ENCODE results near the gene CRISPLD2.

The CRISPLD2 gene

DNA sequence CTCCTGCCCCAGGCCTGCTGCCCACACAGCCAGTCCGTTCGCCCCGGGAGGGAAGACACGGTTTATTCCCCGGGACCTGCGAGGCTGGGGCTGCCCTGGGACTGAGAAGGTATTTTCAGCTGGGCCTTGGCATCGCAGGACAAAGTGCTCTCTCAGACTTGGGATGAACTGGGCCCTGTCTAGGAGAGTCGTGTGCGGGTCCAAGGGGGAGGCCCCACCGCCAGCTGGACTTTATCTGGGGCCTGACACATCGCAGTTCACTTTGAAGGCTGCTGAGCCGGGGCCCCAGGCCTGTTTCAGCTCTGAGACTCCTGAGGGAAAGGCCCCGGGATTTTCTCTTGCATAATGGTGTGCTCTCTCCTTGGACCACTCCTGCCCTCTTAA, 6.8 kb downstream of the CRISPLD2 start (continued):
- TF ChIP-seq, protein P1, sequence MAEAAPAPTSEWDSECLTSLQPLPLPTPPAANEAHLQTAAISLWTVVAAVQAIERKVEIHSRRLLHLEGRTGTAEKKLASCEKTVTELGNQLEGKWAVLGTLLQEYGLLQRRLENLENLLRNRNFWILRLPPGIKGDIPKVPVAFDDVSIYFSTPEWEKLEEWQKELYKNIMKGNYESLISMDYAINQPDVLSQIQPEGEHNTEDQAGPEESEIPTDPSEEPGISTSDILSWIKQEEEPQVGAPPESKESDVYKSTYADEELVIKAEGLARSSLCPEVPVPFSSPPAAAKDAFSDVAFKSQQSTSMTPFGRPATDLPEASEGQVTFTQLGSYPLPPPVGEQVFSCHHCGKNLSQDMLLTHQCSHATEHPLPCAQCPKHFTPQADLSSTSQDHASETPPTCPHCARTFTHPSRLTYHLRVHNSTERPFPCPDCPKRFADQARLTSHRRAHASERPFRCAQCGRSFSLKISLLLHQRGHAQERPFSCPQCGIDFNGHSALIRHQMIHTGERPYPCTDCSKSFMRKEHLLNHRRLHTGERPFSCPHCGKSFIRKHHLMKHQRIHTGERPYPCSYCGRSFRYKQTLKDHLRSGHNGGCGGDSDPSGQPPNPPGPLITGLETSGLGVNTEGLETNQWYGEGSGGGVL (tag by site-specific recombination; IDR thresholded peaks at IDR 0.05) = no peak
- TF ChIP-seq ZIC2 (tag by site-specific recombination; IDR thresholded peaks at IDR 0.05) = no peak
- no peak for TF ChIP-seq HOXA7 (CRISPR knock-in tag; IDR thresholded peaks at IDR 0.05; ENCODE audit: borderline replicate concordance)
- TF ChIP-seq ZBTB21 (tag by site-specific recombination; IDR thresholded peaks at IDR 0.05) = no peak
- no peak for TF ChIP-seq ZNF114 (tag by site-specific recombination; IDR thresholded peaks at IDR 0.05)

DNA sequence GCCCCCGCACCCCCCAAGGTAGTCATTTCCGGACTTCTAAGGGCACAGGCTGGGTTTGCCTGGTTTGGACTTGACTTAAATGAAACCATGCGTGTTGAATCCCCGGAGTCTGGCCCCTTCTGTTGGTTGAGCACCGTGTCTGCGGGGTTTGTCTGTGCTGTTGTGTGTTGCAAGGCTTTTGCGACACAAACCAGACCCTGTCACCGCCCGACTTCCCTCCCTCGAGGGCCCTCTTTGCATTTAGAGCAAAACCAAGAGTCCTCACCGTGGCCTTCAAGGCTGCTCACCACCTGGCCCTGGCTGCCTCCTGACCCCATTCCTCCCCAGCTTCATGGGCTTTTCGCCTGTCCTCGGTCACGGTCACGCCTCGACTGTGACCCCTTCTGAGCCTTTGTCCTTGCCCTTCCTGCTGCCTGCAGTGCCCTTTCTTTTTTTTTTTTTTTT, 7.4 kb downstream of the CRISPLD2 start:
- CTCF ChIA-PET = interaction anchor here (0.5 kb wide), 1 partner anchor 290 kb away, joined by 3 read pairs; no protein-coding TSS in a partner anchor
- no peaks in the 10 kb centered on the region for H3K36me3 ChIP-seq (ENCODE audit: control insufficient read depth in 2 of 2, insufficient read depth in 1 of 2, low read length in 2 of 2)
- no peak overlapping the region for H3K4me3 ChIP-seq (ENCODE audit: low read depth, low read length)
- POLR2A ChIA-PET = no interaction called here
- H3K4me1 ChIP-seq (ENCODE audit: control insufficient read depth, insufficient read depth, low read length) = no peaks in the 10 kb centered on the region
- no peaks in the 10 kb centered on the region for H3K9me3 ChIP-seq (ENCODE audit: control insufficient read depth, insufficient read depth, low read depth, low read length)
- no peak for TF ChIP-seq ZNF223 (tag by site-specific recombination; IDR thresholded peaks at IDR 0.05)
- TF ChIP-seq ZNF529 (tag by site-specific recombination; IDR thresholded peaks at IDR 0.05; ENCODE audit: insufficient replicate concordance) = no peak
- no peak for TF ChIP-seq ZNF140 (tag by site-specific recombination; IDR thresholded peaks at IDR 0.05)
- no peak for TF ChIP-seq OVOL3 (tag by site-specific recombination; IDR thresholded peaks at IDR 0.05)
- no peak for TF ChIP-seq ZNF48 (tag by site-specific recombination; IDR thresholded peaks at IDR 0.05)
- no peak for TF ChIP-seq ZNF155 (tag by site-specific recombination; IDR thresholded peaks at IDR 0.05)
- no peak for TF ChIP-seq KLF7 (tag by site-specific recombination; IDR thresholded peaks at IDR 0.05; ENCODE audit: borderline replicate concordance)
- TF ChIP-seq ZFP69B (tag by site-specific recombination; IDR thresholded peaks at IDR 0.05) = no peak
- no peak for TF ChIP-seq ZNF16 (tag by site-specific recombination; IDR thresholded peaks at IDR 0.05; ENCODE audit: low read depth)
- TF ChIP-seq ZNF146 (tag by site-specific recombination; IDR thresholded peaks at IDR 0.05) = no peak
- no peak for TF ChIP-seq GLIS1 (tag by site-specific recombination; IDR thresholded peaks at IDR 0.05)
- TF ChIP-seq ZNF211 (tag by site-specific recombination; IDR thresholded peaks at IDR 0.05; ENCODE audit: low read depth) = no peak
- no peak for TF ChIP-seq ZNF600 (tag by site-specific recombination; IDR thresholded peaks at IDR 0.05)
- TF ChIP-seq ZNF558 (tag by site-specific recombination; IDR thresholded peaks at IDR 0.05) = no peak
- no peak for TF ChIP-seq ZNF768 (tag by site-specific recombination; IDR thresholded peaks at IDR 0.05)
- TF ChIP-seq ZNF664 (tag by site-specific recombination; IDR thresholded peaks at IDR 0.05) = no peak
- TF ChIP-seq ZNF114 (tag by site-specific recombination; IDR thresholded peaks at IDR 0.05) = no peak
- TF ChIP-seq, protein P2, sequence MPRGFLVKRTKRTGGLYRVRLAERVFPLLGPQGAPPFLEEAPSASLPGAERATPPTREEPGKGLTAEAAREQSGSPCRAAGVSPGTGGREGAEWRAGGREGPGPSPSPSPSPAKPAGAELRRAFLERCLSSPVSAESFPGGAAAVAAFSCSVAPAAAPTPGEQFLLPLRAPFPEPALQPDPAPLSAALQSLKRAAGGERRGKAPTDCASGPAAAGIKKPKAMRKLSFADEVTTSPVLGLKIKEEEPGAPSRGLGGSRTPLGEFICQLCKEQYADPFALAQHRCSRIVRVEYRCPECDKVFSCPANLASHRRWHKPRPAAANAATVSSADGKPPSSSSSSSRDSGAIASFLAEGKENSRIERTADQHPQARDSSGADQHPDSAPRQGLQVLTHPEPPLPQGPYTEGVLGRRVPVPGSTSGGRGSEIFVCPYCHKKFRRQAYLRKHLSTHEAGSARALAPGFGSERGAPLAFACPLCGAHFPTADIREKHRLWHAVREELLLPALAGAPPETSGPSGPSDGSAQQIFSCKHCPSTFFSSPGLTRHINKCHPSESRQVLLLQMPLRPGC (tag by site-specific recombination; IDR thresholded peaks at IDR 0.05) = no peak
- no peak for TF ChIP-seq ZNF560 (tag by site-specific recombination; IDR thresholded peaks at IDR 0.05; ENCODE audit: borderline replicate concordance)
- TF ChIP-seq, protein P3, sequence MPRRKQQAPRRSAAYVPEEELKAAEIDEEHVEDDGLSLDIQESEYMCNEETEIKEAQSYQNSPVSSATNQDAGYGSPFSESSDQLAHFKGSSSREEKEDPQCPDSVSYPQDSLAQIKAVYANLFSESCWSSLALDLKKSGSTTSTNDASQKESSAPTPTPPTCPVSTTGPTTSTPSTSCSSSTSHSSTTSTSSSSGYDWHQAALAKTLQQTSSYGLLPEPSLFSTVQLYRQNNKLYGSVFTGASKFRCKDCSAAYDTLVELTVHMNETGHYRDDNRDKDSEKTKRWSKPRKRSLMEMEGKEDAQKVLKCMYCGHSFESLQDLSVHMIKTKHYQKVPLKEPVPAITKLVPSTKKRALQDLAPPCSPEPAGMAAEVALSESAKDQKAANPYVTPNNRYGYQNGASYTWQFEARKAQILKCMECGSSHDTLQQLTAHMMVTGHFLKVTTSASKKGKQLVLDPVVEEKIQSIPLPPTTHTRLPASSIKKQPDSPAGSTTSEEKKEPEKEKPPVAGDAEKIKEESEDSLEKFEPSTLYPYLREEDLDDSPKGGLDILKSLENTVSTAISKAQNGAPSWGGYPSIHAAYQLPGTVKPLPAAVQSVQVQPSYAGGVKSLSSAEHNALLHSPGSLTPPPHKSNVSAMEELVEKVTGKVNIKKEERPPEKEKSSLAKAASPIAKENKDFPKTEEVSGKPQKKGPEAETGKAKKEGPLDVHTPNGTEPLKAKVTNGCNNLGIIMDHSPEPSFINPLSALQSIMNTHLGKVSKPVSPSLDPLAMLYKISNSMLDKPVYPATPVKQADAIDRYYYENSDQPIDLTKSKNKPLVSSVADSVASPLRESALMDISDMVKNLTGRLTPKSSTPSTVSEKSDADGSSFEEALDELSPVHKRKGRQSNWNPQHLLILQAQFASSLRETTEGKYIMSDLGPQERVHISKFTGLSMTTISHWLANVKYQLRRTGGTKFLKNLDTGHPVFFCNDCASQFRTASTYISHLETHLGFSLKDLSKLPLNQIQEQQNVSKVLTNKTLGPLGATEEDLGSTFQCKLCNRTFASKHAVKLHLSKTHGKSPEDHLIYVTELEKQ (tag by site-specific recombination; IDR thresholded peaks at IDR 0.05; ENCODE audit: borderline replicate concordance) = no peak
- H3K27ac ChIP-seq (ENCODE audit: extremely low read depth, low read depth, low read length) = no peak overlapping the region

Data from HEK293 (cell line).